ENCODE data around the gene CCDC158. TPM values are rescaled to one million over a fixed set of nuclear protein-coding genes. Genes with fewer than 3 reads are reported as not detected.

Gene CCDC158
- polyA plus RNA-seq, 3 donors = 0.27 to 0.75 (median 0.60) TPM

Other genes starting within 250 kb of the CCDC158 start
- 100 to 1,000 TPM; 168 to 203 (median 193) TPM for gene SCARB2, start 207.3 kb downstream of the CCDC158 start, polyA plus RNA-seq (ENCODE audit: insufficient read length in 3 of 3)
- 10 to 100 TPM in 1 of 3 donors, 1 to 10 TPM in 2; 6.7 to 10.4 (median 7.2) TPM for gene FAM47E, start 169.4 kb downstream of the CCDC158 start, polyA plus RNA-seq (ENCODE audit: insufficient read length in 3 of 3)
- 1 to 10 TPM in 2 of 3 donors, under 1 TPM in 1; 0.97 to 1.6 (median 1.3) TPM for gene STBD1, start 114.4 kb downstream of the CCDC158 start, polyA plus RNA-seq (ENCODE audit: insufficient read length in 3 of 3)
- 10 to 100 TPM; 31.1 to 35.4 (median 34.9) TPM for gene SHROOM3, start 14.1 kb upstream of the CCDC158 start, polyA plus RNA-seq (ENCODE audit: insufficient read length in 3 of 3)